HepG2 (cell line): Measurements from ENCODE around the gene NEAT1. TPM values are rescaled to one million over a fixed set of nuclear protein-coding genes. Genes with fewer than 3 reads are reported as not detected.

Source experiments
- AGO1 ChIP-seq: fragments of 200-400 bp; formaldehyde crosslinking; IDR thresholded peaks from 2 replicates; pipeline ENCODE4 v1.6.1; 2017; ENCODE audit warnings: mild to moderate bottlenecking, low read depth, low read length, moderate library complexity; ENCODE audit not compliant: poor library complexity, severe bottlenecking
- CEBPZ ChIP-seq: IDR thresholded peaks from 2 replicates; pipeline ENCODE4 v1.6.1; 2012; ENCODE audit warnings: low read length, improper control_type of control experiment
- CHD2 ChIP-seq: IDR thresholded peaks from 2 replicates; pipeline ENCODE4 v1.6.1; 2011; ENCODE audit warnings: low read depth, low read length, improper control_type of control experiment
- LCORL ChIP-seq, 2 experiments: fragments of 450-650 bp in 1 of 2; sonication (generic) in 1 of 2; formaldehyde crosslinking in 1 of 2; IDR thresholded peaks; 2 replicates each; pipeline versions ENCODE4 v1.5.0 to v1.6.1; 2017 to 2020; ENCODE audit warnings: antibody characterized with exemption in 1 of 2, missing genetic modification reagents in 1 of 2
- MBNL3 ChIP-seq: fragments of 250-450 bp; sonication (Bioruptor Pico); conservative IDR thresholded peaks from 2 replicates; pipeline ENCODE4 v1.8.0; 2022; ENCODE audit warnings: mild to moderate bottlenecking, inconsistent platforms
- MTA1 ChIP-seq: sonication (generic); formaldehyde crosslinking; IDR thresholded peaks from 2 replicates; pipeline ENCODE4 v1.4.0; 2020; ENCODE audit warnings: missing genetic modification reagents, mild to moderate bottlenecking, borderline replicate concordance
- MTA3 ChIP-seq: sonication (generic); formaldehyde crosslinking; IDR thresholded peaks from 2 replicates; pipeline ENCODE4 v1.4.0; 2020; ENCODE audit warnings: missing genetic modification reagents
- SIX1 ChIP-seq: sonication (generic); formaldehyde crosslinking; IDR thresholded peaks from 2 replicates; pipeline ENCODE4 v1.4.0; 2020; ENCODE audit warnings: missing genetic modification reagents, borderline replicate concordance
- ZHX2 ChIP-seq, 2 experiments: sonication (generic) in 1 of 2; formaldehyde crosslinking in 1 of 2; IDR thresholded peaks; 2 replicates each; pipeline versions ENCODE4 v1.6.1 to v1.9.0; 2014 to 2022; ENCODE audit warnings: antibody characterized with exemption in 1 of 2, borderline replicate concordance in 1 of 2, inconsistent platforms in 1 of 2, low read depth in 1 of 2, missing genetic modification reagents in 1 of 2
- ZNF451 ChIP-seq: sonication (generic); formaldehyde crosslinking; IDR thresholded peaks from 2 replicates; pipeline ENCODE4 v1.5.0; 2020; ENCODE audit warnings: mild to moderate bottlenecking, missing genetic modification reagents
- ZNF558 ChIP-seq: sonication (generic); formaldehyde crosslinking; IDR thresholded peaks from 2 replicates; pipeline ENCODE4 v1.9.0; 2022; ENCODE audit warnings: mild to moderate bottlenecking, missing genetic modification reagents, borderline replicate concordance
- ZNF597 ChIP-seq: sonication (generic); formaldehyde crosslinking; IDR thresholded peaks from 2 replicates; pipeline ENCODE4 v1.5.0; 2020; ENCODE audit warnings: missing genetic modification reagents
- ZNF740 ChIP-seq: sonication (generic); formaldehyde crosslinking; IDR thresholded peaks from 2 replicates; pipeline ENCODE4 v1.4.0; 2020; ENCODE audit warnings: missing genetic modification reagents
- ZNF776 ChIP-seq: sonication (generic); formaldehyde crosslinking; IDR thresholded peaks from 2 replicates; pipeline ENCODE4 v1.4.0; 2020; ENCODE audit warnings: mild to moderate bottlenecking, missing genetic modification reagents
- polyA plus RNA-seq, 8 experiments: library from polyadenylated mRNA; depleted of rRNA in 3 of 8; stranded (reverse) in 7 of 8; unstranded in 1 of 8; fragments of >200 nt; fragmentation: Illumina TruSeq in 4 of 8; extraction: Trizol in 4 of 8; gene quantifications; 2 replicates each; pipeline versions ENCODE4 v1.2.1 to v1.2.3, GENCODE V29; 2011 to 2016; ENCODE audit warnings: low read depth in 4 of 8, missing spikeins in 1 of 8, mixed read lengths in 1 of 8; ENCODE audit not compliant: insufficient read depth in 1 of 8
- total RNA-seq, 5 experiments: library from RNA; depleted of rRNA; stranded (reverse); fragments of >200 nt; fragmentation: Illumina TruSeq; extraction: Trizol; gene quantifications; 2 replicates each; pipeline ENCODE4 v1.2.3, GENCODE V29; 2016; ENCODE audit warnings: low read depth in 1 of 5

Gene NEAT1
- total and polyA plus RNA-seq, 2 of the 13 experiments (the other 11 are each of a cell fraction or from before 2014, with no cell fraction given), result 20.5 to 41.2 TPM

- TF ChIP-seq ZHX2 (IDR thresholded peaks at IDR 0.05; ENCODE audit: low read depth) (peak; percentile 22; the same call in 1 of the 2 replicates), ZHX2 (CRISPR knock-in tag; IDR thresholded peaks at IDR 0.05; ENCODE audit: borderline replicate concordance) (no peak), AGO1 (no peak), MTA1 (CRISPR knock-in tag) (peak; percentile 97; the same call in 1 of the 2 replicates), ZNF451 (CRISPR knock-in tag) (no peak), CHD2 (no peak), MTA3 (CRISPR knock-in tag) (no peak), ZNF558 (CRISPR knock-in tag) (no peak; the same call in 1 of the 2 replicates), ZNF597 (CRISPR knock-in tag) (no peak), SIX1 (CRISPR knock-in tag) (no peak), MBNL3 (CRISPR knock-in tag) (no peak), LCORL (IDR thresholded peaks at IDR 0.05) (no peak), LCORL (CRISPR knock-in tag; IDR thresholded peaks at IDR 0.05) (peak; percentile 41; the same call in 1 of the 2 replicates), ZNF776 (peak; percentile 89; the same call in 1 of the 2 replicates), CEBPZ (no peak), ZNF740 (CRISPR knock-in tag) (no peak)
Measured at GRCh38 chr11:65386307-65387140, 36.1 kb upstream of the NEAT1 start, which contains the start of gene FRMD8 (continued).
